HG03442 (cell line): Measurements from ENCODE around the gene AR.

Experiments
- ATAC-seq: cut with Tn5 transposase; IDR thresholded peaks from one replicate; pipeline ENCODE4 v1.9.1; 2021; ENCODE audit warnings: mild to moderate bottlenecking, moderate library complexity; ENCODE audit not compliant: unreplicated experiment

AR gene, protein sequence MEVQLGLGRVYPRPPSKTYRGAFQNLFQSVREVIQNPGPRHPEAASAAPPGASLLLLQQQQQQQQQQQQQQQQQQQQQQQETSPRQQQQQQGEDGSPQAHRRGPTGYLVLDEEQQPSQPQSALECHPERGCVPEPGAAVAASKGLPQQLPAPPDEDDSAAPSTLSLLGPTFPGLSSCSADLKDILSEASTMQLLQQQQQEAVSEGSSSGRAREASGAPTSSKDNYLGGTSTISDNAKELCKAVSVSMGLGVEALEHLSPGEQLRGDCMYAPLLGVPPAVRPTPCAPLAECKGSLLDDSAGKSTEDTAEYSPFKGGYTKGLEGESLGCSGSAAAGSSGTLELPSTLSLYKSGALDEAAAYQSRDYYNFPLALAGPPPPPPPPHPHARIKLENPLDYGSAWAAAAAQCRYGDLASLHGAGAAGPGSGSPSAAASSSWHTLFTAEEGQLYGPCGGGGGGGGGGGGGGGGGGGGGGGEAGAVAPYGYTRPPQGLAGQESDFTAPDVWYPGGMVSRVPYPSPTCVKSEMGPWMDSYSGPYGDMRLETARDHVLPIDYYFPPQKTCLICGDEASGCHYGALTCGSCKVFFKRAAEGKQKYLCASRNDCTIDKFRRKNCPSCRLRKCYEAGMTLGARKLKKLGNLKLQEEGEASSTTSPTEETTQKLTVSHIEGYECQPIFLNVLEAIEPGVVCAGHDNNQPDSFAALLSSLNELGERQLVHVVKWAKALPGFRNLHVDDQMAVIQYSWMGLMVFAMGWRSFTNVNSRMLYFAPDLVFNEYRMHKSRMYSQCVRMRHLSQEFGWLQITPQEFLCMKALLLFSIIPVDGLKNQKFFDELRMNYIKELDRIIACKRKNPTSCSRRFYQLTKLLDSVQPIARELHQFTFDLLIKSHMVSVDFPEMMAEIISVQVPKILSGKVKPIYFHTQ

DNA sequence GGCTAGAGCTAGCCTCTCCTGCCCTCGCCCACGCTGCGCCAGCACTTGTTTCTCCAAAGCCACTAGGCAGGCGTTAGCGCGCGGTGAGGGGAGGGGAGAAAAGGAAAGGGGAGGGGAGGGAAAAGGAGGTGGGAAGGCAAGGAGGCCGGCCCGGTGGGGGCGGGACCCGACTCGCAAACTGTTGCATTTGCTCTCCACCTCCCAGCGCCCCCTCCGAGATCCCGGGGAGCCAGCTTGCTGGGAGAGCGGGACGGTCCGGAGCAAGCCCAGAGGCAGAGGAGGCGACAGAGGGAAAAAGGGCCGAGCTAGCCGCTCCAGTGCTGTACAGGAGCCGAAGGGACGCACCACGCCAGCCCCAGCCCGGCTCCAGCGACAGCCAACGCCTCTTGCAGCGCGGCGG lies at the start of gene AR:
Gene AR (plus strand): TSS at position 204 of the 400 bp plus-strand sequence. CDS start 1,126 bp downstream, outside the sequence.
- ATAC-seq = no peak

DNA sequence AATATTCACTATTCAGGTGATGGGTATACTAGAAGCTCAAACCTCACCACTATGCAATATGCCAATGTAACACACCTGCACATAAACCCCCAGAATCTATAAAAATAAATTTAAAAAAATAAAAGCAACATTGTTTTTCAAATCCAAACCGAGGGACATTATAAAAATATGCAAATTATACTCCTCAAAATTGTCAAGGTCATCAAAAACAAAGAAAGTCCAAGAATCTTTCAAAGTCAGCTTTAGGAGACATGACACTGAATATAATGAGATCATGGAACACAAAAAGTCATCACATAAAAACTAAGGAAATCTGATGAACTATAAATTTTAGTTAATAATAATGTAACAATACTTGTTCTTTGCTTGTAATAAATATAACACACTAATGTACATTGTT lies 43.2 kb upstream of the AR start:
- no peak for ATAC-seq

DNA sequence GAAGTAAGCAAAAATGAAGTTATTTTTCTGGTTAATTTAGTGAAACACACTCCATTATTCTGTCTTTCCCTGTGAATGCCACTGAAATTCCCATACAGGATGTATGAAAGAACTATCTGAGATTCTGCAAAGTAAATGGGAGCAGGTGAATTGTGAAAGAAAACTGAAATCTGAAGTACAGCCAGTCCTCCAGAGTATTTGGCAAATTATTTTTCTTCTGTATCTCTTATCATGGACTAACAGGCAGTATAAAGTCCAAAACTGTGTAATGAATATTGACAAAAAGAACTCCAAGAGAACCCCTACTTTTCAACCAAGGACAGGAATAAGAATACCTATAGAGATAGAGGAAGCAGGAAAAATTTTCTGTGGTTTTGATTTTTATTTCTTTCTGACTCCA lies 40.8 kb upstream of the AR start:
- ATAC-seq = no peak

GRCh38 chrX:67503453-67503852 lies 40.4 kb upstream of the AR start:
- ATAC-seq = no peak

GRCh38 chrX:67520671-67521070 lies 23.1 kb upstream of the AR start:
- ATAC-seq = no peak

- ATAC-seq = no peak
Observed at GRCh38 chrX:67523002-67523681, 20.7 kb upstream of the AR start.

DNA sequence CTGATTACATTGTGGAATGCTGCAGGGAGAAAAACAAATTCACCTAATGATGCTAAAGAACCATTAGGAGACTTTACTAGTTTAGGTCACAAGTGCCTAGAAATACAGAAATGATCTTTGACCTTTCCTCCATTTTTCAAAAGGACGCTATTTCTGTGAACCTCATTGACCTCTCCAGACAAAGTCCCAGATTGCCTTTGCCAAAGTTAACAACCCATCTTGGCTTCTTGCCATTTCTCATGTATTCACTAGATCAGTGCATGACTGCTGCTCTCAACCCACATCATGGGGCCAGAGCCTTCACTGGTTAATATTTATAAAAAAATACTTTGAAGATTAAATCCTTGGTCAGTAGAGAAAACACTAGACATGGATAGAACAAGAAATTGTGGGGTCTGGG lies 19.9 kb upstream of the AR start:
- ATAC-seq = no peak

DNA sequence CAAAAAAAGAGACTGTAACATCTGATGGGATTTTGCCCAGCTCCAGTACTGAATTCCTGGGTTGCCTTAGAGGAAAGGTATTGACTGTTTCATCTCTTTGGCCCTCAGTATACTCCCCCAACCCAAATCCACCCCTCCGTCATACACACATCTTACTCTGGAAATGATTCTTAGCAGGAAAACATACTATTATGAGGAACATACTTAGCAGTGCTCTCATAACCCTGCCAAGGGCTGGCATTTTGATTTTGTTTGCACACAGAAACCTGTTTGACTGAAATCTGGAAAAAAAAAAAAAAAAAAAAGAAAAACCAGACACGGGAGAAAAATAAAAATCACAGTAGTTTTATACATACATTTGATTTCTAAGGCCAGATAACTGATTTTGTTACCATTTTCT lies 19.4 kb upstream of the AR start:
- ATAC-seq = no peak

DNA sequence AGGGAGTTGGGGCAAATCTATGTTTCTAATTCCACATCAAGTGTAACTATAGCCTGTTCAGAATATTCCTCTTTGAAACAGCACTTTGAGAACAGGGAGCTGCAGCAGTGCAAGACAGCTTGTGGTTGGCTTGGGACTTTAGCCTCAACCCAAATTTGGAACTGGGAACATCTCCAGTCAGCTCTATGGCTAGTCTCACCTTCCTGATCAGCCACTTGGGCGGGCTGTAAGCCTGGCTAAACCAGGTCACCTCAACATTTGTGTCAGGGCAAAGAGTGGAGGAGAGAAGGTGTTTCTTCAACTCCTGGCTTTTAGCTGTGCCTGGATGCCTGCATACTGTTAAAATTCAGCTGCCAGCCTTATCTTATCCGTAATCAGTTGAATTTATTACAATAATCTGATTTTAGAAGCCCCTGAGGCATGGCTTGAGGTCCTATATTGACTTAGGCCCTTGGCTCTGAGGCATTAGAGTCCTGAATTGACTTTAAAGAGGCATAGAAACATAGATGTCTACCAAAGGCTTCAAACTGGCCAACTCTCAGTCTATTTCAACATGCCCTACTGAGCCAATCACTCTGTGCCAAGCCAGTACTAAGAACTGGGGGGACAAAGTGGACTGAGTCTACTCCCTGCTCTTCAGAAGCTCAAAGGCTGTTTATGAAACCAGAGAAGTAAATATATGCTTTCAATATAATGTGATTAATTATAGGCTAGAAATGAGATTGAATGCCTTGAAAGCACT lies 18.7 kb upstream of the AR start:
- ATAC-seq = no peak

- ATAC-seq = no peak
Observed at GRCh38 chrX:67536564-67536963, 7.3 kb upstream of the AR start.

DNA sequence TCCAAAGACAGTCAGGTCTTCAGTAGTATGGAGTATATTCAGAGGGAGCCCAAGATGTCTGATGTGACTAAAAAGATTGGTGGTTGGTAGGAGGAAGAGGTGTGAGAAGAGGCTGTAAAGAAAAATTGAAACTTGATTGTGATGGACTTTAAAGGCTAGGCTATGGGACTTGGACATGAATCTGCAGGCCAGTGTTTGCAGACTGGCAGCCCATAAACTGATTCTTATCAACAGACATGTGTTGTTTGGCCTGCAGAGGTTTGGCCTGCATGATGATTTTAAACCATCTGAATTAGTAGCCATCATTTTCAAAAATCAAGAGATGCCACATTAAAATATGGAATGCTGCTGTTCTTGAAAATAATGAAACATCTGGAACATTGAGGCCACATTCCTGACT lies 5.4 kb upstream of the AR start:
- no peak for ATAC-seq

DNA sequence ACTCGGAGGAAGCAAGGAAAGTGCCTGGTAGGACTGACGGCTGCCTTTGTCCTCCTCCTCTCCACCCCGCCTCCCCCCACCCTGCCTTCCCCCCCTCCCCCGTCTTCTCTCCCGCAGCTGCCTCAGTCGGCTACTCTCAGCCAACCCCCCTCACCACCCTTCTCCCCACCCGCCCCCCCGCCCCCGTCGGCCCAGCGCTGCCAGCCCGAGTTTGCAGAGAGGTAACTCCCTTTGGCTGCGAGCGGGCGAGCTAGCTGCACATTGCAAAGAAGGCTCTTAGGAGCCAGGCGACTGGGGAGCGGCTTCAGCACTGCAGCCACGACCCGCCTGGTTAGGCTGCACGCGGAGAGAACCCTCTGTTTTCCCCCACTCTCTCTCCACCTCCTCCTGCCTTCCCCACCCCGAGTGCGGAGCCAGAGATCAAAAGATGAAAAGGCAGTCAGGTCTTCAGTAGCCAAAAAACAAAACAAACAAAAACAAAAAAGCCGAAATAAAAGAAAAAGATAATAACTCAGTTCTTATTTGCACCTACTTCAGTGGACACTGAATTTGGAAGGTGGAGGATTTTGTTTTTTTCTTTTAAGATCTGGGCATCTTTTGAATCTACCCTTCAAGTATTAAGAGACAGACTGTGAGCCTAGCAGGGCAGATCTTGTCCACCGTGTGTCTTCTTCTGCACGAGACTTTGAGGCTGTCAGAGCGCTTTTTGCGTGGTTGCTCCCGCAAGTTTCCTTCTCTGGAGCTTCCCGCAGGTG lies 637 bp downstream of the AR start:
- no peak for ATAC-seq

DNA sequence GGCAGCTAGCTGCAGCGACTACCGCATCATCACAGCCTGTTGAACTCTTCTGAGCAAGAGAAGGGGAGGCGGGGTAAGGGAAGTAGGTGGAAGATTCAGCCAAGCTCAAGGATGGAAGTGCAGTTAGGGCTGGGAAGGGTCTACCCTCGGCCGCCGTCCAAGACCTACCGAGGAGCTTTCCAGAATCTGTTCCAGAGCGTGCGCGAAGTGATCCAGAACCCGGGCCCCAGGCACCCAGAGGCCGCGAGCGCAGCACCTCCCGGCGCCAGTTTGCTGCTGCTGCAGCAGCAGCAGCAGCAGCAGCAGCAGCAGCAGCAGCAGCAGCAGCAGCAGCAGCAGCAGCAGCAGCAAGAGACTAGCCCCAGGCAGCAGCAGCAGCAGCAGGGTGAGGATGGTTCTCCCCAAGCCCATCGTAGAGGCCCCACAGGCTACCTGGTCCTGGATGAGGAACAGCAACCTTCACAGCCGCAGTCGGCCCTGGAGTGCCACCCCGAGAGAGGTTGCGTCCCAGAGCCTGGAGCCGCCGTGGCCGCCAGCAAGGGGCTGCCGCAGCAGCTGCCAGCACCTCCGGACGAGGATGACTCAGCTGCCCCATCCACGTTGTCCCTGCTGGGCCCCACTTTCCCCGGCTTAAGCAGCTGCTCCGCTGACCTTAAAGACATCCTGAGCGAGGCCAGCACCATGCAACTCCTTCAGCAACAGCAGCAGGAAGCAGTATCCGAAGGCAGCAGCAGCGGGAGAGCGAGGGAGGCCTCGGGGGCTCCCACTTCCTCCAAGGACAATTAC lies 1.4 kb downstream of the AR start:
- no peak for ATAC-seq

GRCh38 chrX:67545893-67546495 lies 2.2 kb downstream of the AR start:
- ATAC-seq = no peak

DNA sequence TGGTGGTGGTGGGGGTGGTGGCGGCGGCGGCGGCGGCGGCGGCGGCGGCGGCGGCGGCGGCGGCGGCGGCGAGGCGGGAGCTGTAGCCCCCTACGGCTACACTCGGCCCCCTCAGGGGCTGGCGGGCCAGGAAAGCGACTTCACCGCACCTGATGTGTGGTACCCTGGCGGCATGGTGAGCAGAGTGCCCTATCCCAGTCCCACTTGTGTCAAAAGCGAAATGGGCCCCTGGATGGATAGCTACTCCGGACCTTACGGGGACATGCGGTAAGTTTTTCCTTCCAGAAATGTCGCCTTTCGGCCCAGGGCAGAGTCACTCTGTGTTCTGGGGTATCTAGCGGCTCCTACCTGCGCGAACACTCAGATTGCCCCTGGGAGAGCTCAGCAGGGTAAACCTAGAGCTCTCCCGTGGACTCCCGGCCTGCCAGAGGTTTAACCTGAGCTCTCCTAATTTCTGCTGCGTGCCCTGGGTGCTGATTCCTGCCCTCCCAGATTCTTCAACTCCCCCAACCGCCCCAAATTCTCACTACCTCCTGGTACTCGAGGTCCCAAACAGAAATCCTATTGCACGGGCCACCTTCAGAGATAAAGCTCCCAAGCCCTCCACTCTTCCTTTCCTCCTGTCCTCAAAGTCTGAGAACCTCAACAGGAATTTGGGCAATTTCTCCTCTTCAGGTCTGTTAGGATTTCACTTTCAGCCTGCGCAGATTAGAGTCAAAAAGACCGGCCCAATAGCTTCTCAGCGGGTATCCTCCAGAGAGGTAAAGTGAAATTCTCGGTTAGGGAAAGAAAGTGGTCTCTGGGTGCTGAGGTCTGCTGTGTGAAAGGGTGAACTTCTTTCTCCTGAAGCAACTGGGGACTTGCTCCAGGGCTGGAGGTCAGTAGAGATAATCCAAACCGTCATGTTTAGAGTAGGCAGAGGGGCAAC lies 2.9 kb downstream of the AR start:
- no peak for ATAC-seq

- ATAC-seq = no peak
Observed at GRCh38 chrX:67555578-67556203, 11.9 kb downstream of the AR start.

- ATAC-seq = no peak
Observed at GRCh38 chrX:67558267-67558666, 14.4 kb downstream of the AR start.
